Measurements from ENCODE around the gene HESX1. TPM values are rescaled to one million over a fixed set of nuclear protein-coding genes. Genes with fewer than 3 reads are reported as not detected.

HESX1 gene
- total and polyA plus RNA-seq, 2 of the 8 experiments (the other 6 are each of a cell fraction or from before 2014, with no cell fraction given) = 7.1 to 12.0 TPM

GRCh38 chr3:57227930-57228751 is 28.4 kb upstream of the HESX1 start:
- Histone ChIP-seq H3K79me1 (ENCODE audit: low read depth, low read length) (no peaks in the 10 kb centered on the region), H3K27me3 (replicated peaks in 1 of 4; ENCODE audit: control insufficient read depth in 3 of 4, extremely low read depth in 1 of 4, insufficient read depth in 3 of 4, low read length in 3 of 4) (peaks cover 0 to 2% (median 0%) of the 10 kb centered on the region in 4 experiments; a peak in 1 of 7 replicates), H3K36me3 (ENCODE audit: control insufficient read depth in 2 of 4, insufficient read depth in 4 of 4, low read length in 3 of 4) (no peaks in the 10 kb centered on the region), H3K23ac (ENCODE audit: insufficient read length) (no peak overlapping the region), H3K9ac (replicated peaks in 1 of 4; ENCODE audit: extremely low read depth in 1 of 4, low read depth in 3 of 4, low read length in 3 of 4) (peak overlapping the region; percentile 1 to 72 (median 54); a peak in 5 of 7 replicates), H4K91ac (replicated peaks; ENCODE audit: insufficient read length, low read length) (peak overlapping the region; percentile 87), H3K18ac (ENCODE audit: extremely low read depth, low read length) (no peak overlapping the region), H3K79me2 (ENCODE audit: control insufficient read depth in 1 of 2, insufficient read depth in 2 of 2, low read length in 2 of 2) (peaks cover 0 to 29% of the 10 kb centered on the region in 2 experiments; a peak in 2 of 4 replicates), H3K9me3 (ENCODE audit: insufficient read depth in 2 of 2, low read depth in 1 of 2, low read length in 1 of 2) (no peaks in the 10 kb centered on the region), H3K4me2 (ENCODE audit: insufficient read depth in 1 of 2, low read depth in 2 of 2, low read length in 2 of 2) (peak overlapping the region; percentile 71 to 73), H4K20me1 (replicated peaks in 1 of 2; ENCODE audit: control insufficient read depth in 1 of 2, insufficient read depth in 2 of 2, low read length in 2 of 2) (peaks cover 2 to 3% of the 10 kb centered on the region in 2 experiments), H2AK5ac (ENCODE audit: low read depth, low read length) (no peak overlapping the region), H3K23me2 (ENCODE audit: low read depth, low read length) (peaks cover 5% of the 10 kb centered on the region; the same call in 1 of the 2 replicates), H3K56ac (replicated peaks; ENCODE audit: insufficient read length, low read depth, low read length) (no peak overlapping the region), H3K4me1 (replicated peaks in 1 of 4; ENCODE audit: control insufficient read depth in 3 of 4, insufficient read depth in 4 of 4, low read length in 3 of 4) (peaks cover 0 to 3% (median 1%) of the 10 kb centered on the region in 4 experiments; a peak in 2 of 7 replicates), H4K5ac (ENCODE audit: insufficient read length, low read depth, low read length) (peak overlapping the region; percentile 92), H2BK12ac (ENCODE audit: low read depth, low read length) (no peak overlapping the region), H3K14ac (ENCODE audit: insufficient read length) (no peak overlapping the region), H3K27ac (ENCODE audit: low read depth, low read length) (0 out of 2 replicates have a peak overlapping the region, but pooled peaks have one; percentile 3), H3K4me3 (ENCODE audit: extremely low read depth in 1 of 4, insufficient read depth in 2 of 4, low read depth in 3 of 4, low read length in 4 of 4) (peak overlapping the region; percentile 70 to 91 (median 82)), H2BK120ac (replicated peaks; ENCODE audit: low read depth, low read length) (no peak overlapping the region), H2BK20ac (ENCODE audit: low read length) (no peak overlapping the region), H2BK15ac (ENCODE audit: low read length) (no peak overlapping the region; the same call in 1 of the 2 replicates), H2BK5ac (ENCODE audit: low read depth, low read length) (no peak overlapping the region), H2AFZ (ENCODE audit: low read length) (0 out of 2 replicates have a peak overlapping the region, but pooled peaks have one; percentile 44), H3K4ac (replicated peaks; ENCODE audit: insufficient read length, low read depth, low read length) (no peak overlapping the region), H4K8ac (ENCODE audit: extremely low read depth, insufficient read depth, low read length) (peak overlapping the region; percentile 90; the same call in 1 of the 2 replicates)
- POLR2A ChIA-PET (ENCODE audit: partially characterized antibody) = interaction anchor here (0.6 to 1.6 kb wide), 4 partner anchors 10 to 169 kb away, joined by 3 read pairs; no protein-coding TSS in a partner anchor
- WGBS, 2 experiments (ENCODE audit: extremely low coverage in 1 of 2, insufficient coverage in 1 of 2, insufficient read length in 1 of 2, insufficient replicate concordance in 2 of 2, low coverage in 1 of 2, low lambda C conversion rate in 2 of 2, missing lambda C conversion rate in 1 of 2) = 3% methylated on average over 49 of the region's 70 CpGs; no CpG with 5 or more reads in 1 of the 2 experiments
- no peak for FAIRE-seq
- TF ChIP-seq PHF8 (conservative IDR thresholded peaks at IDR 0.05; ENCODE audit: low read depth, low read length) (peak; percentile 42; the same call in 1 of the 2 replicates), SAP30 (IDR thresholded peaks at IDR 0.05; ENCODE audit: insufficient read depth, insufficient replicate concordance, low read length) (peak; percentile 42), SIX5 (IDR thresholded peaks at IDR 0.05; ENCODE audit: low read depth, low read length) (no peak), SIN3A (conservative IDR thresholded peaks at IDR 0.05 in 1 of 2, IDR thresholded peaks at IDR 0.05 in 1 of 2; ENCODE audit: low read depth in 1 of 2, low read length in 2 of 2) (peak in 1 of 2 experiments; percentile 4; a peak in 1 of 4 replicates), CHD1 (IDR thresholded peaks at IDR 0.05; ENCODE audit: low read depth, low read length) (no peak), ASH2L (IDR thresholded peaks at IDR 0.05; ENCODE audit: low read length) (peak; percentile 21), KDM4A (IDR thresholded peaks at IDR 0.05; ENCODE audit: low read depth, low read length, severe bottlenecking) (peak; percentile 96), RBBP5 (IDR thresholded peaks at IDR 0.05; ENCODE audit: borderline replicate concordance, low read depth, low read length) (peak; percentile 19; the same call in 1 of the 2 replicates), NRF1 (IDR thresholded peaks at IDR 0.05; ENCODE audit: low read depth, low read length) (no peak)
- peak in 1 of 2 experiments; percentile 56 for DNase-seq (ENCODE audit: low read depth in 1 of 2, low spot score in 2 of 2)
- CTCF ChIA-PET (ENCODE audit: partially characterized antibody) = interaction anchor here (0.6 to 3.2 kb wide), 5 partner anchors 28 to 236 kb away, joined by 3 to 23 read pairs (median 4); partner anchors contain the start of gene HESX1

Data from H1 (cell line).